ENCODE data around the gene GFPT1. TPM values are rescaled to one million over a fixed set of nuclear protein-coding genes. Genes with fewer than 3 reads are reported as not detected.

The GFPT1 gene
- total RNA-seq, 1 donor from 2014 or later: 126 TPM

DNA sequence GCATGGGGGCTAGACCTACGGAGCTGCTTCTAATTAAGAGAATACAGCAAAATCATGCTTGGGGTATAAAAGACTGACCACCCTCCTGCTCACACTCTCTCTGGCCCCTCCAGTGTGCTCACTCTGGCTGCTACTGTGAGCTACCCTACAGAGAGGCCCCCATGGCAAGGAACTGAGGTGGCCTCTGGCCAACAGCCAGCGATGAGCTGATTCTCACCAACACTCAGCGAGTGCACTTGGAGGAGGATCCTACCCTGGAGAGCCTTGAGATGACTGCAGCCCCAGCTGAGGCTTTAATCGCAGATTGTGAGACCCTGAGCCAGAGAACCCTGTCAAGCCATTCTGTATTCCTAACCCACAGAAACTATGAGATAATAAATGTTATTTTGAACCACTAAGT lies 88.2 kb downstream of the GFPT1 start:
- no peak overlapping the region for H3K4me3 ChIP-seq (ENCODE audit: insufficient read depth, low read depth, low read length)
- no peaks in the 10 kb centered on the region for H3K27me3 ChIP-seq (ENCODE audit: insufficient read depth, low read length)
- no peak overlapping the region for H3K4me3 Mint-ChIP-seq (ENCODE audit: unreplicated experiment)
- peak overlapping the region; percentile 71 for H3K4me2 ChIP-seq (ENCODE audit: low read length)
- peaks cover 4% of the 10 kb centered on the region for H3K9me3 Mint-ChIP-seq (ENCODE audit: unreplicated experiment)
- H3K27ac ChIP-seq (ENCODE audit: low read depth, low read length): no peak overlapping the region
- peaks cover 17% of the 10 kb centered on the region for H3K4me1 ChIP-seq (ENCODE audit: insufficient read depth, low read length)
- peaks cover 25% of the 10 kb centered on the region for H3K4me1 Mint-ChIP-seq (ENCODE audit: low read depth, unreplicated experiment)
- TF ChIP-seq EZH2 (IDR thresholded peaks at IDR 0.05; ENCODE audit: insufficient read depth, low read length): no peak
- TF ChIP-seq, protein P1, sequence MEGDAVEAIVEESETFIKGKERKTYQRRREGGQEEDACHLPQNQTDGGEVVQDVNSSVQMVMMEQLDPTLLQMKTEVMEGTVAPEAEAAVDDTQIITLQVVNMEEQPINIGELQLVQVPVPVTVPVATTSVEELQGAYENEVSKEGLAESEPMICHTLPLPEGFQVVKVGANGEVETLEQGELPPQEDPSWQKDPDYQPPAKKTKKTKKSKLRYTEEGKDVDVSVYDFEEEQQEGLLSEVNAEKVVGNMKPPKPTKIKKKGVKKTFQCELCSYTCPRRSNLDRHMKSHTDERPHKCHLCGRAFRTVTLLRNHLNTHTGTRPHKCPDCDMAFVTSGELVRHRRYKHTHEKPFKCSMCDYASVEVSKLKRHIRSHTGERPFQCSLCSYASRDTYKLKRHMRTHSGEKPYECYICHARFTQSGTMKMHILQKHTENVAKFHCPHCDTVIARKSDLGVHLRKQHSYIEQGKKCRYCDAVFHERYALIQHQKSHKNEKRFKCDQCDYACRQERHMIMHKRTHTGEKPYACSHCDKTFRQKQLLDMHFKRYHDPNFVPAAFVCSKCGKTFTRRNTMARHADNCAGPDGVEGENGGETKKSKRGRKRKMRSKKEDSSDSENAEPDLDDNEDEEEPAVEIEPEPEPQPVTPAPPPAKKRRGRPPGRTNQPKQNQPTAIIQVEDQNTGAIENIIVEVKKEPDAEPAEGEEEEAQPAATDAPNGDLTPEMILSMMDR (IDR thresholded peaks at IDR 0.05; ENCODE audit: insufficient read depth, low read depth, low read length): no peak
- FAIRE-seq: no peak
- H3K9ac ChIP-seq (ENCODE audit: low read length): peak overlapping the region; percentile 20
- H3K36me3 ChIP-seq (ENCODE audit: insufficient read depth, low read length): no peaks in the 10 kb centered on the region
- no peak overlapping the region for H2AFZ ChIP-seq (ENCODE audit: low read depth, low read length)
- H3K79me2 ChIP-seq (ENCODE audit: insufficient read depth, low read length): no peaks in the 10 kb centered on the region
- peaks cover 2% of the 10 kb centered on the region for H3K36me3 Mint-ChIP-seq (ENCODE audit: low read depth, unreplicated experiment)
- no peaks in the 10 kb centered on the region for H3K9me3 ChIP-seq (ENCODE audit: insufficient read depth, low read depth, low read length)
- no peaks in the 10 kb centered on the region for H4K20me1 ChIP-seq (ENCODE audit: insufficient read depth, low read length)
- H3K27ac Mint-ChIP-seq (ENCODE audit: unreplicated experiment): peak overlapping the region; percentile 78
- peaks cover 6% of the 10 kb centered on the region for H3K27me3 Mint-ChIP-seq (ENCODE audit: low read depth, unreplicated experiment)
- DNase-seq (ENCODE audit: low read depth): peak; percentile 32

DNA sequence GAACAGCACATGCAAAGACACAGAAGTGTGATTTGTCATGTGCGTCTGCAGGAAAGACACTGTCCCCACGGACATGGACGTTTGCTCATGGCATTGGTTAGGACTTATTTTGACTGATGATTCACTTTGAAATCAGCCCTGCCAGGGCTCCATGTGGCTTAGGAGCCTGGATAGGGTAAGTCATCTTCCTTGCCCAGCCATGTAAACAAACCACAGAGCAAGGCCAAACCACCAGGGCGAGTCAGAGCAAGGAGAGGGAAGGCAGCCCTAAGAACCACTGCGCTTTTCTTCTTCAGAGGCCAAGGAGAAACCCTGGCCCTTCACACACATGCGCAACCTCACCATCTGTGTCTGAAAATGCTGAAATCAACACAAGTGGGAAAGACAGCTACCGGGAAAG lies 88.8 kb downstream of the GFPT1 start:
- Histone ChIP-seq H3K36me3 (ENCODE audit: insufficient read depth, low read length) (no peaks in the 10 kb centered on the region), H2AFZ (ENCODE audit: low read depth, low read length) (no peak overlapping the region), H3K4me1 (ENCODE audit: insufficient read depth, low read length) (peaks cover 17% of the 10 kb centered on the region), H3K9me3 (ENCODE audit: insufficient read depth, low read depth, low read length) (no peaks in the 10 kb centered on the region), H3K4me2 (ENCODE audit: low read length) (peak overlapping the region; percentile 71), H3K4me3 (ENCODE audit: insufficient read depth, low read depth, low read length) (no peak overlapping the region), H3K27me3 (ENCODE audit: insufficient read depth, low read length) (no peaks in the 10 kb centered on the region), H3K27ac (ENCODE audit: low read depth, low read length) (peak overlapping the region; percentile 3), H3K79me2 (ENCODE audit: insufficient read depth, low read length) (no peaks in the 10 kb centered on the region), H4K20me1 (ENCODE audit: insufficient read depth, low read length) (no peaks in the 10 kb centered on the region), H3K9ac (ENCODE audit: low read length) (peak overlapping the region; percentile 20)
- no peak overlapping the region for H3K4me3 Mint-ChIP-seq (ENCODE audit: unreplicated experiment)
- H3K9me3 Mint-ChIP-seq (ENCODE audit: unreplicated experiment): peaks cover 2% of the 10 kb centered on the region
- peak; percentile 93 for DNase-seq (ENCODE audit: low read depth)
- no peak overlapping the region for H3K27ac Mint-ChIP-seq (ENCODE audit: unreplicated experiment)
- peak; percentile 92 for FAIRE-seq
- H3K27me3 Mint-ChIP-seq (ENCODE audit: low read depth, unreplicated experiment): peaks cover 6% of the 10 kb centered on the region
- peaks cover 2% of the 10 kb centered on the region for H3K36me3 Mint-ChIP-seq (ENCODE audit: low read depth, unreplicated experiment)
- H3K4me1 Mint-ChIP-seq (ENCODE audit: low read depth, unreplicated experiment): peaks cover 25% of the 10 kb centered on the region
- TF ChIP-seq, protein P1 (IDR thresholded peaks at IDR 0.05; ENCODE audit: insufficient read depth, low read depth, low read length): no peak
- TF ChIP-seq EZH2 (IDR thresholded peaks at IDR 0.05; ENCODE audit: insufficient read depth, low read length): no peak

DNA sequence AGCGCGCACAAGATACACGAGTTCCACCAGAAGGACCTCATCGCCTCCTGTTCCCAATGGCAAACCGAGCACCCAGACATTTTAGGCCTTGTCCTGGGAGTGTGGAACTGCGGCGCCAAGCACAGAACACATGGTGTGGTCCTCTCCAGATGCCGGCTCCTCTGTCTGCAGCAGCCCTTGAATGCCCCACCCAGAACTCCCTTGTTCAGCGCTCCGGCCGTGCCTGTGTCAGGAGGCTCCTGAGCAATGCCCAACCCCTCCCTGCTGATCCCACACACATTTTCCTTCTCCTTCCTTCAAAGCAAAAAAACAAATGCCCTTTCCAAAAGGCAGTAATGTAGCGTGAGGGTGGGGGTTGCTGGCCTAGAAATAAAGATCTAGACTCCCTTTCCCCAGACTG lies 89.8 kb downstream of the GFPT1 start:
- Histone ChIP-seq H3K79me2 (ENCODE audit: insufficient read depth, low read length) (no peaks in the 10 kb centered on the region), H3K4me3 (ENCODE audit: insufficient read depth, low read depth, low read length) (no peak overlapping the region), H3K27me3 (ENCODE audit: insufficient read depth, low read length) (no peaks in the 10 kb centered on the region), H3K36me3 (ENCODE audit: insufficient read depth, low read length) (no peaks in the 10 kb centered on the region), H2AFZ (ENCODE audit: low read depth, low read length) (no peak overlapping the region), H3K4me1 (ENCODE audit: insufficient read depth, low read length) (peaks cover 17% of the 10 kb centered on the region), H3K27ac (ENCODE audit: low read depth, low read length) (no peak overlapping the region), H3K4me2 (ENCODE audit: low read length) (no peak overlapping the region), H4K20me1 (ENCODE audit: insufficient read depth, low read length) (no peaks in the 10 kb centered on the region), H3K9me3 (ENCODE audit: insufficient read depth, low read depth, low read length) (no peaks in the 10 kb centered on the region), H3K9ac (ENCODE audit: low read length) (no peak overlapping the region)
- peaks cover 28% of the 10 kb centered on the region for H3K4me1 Mint-ChIP-seq (ENCODE audit: low read depth, unreplicated experiment)
- peaks cover 2% of the 10 kb centered on the region for H3K9me3 Mint-ChIP-seq (ENCODE audit: unreplicated experiment)
- peaks cover 6% of the 10 kb centered on the region for H3K27me3 Mint-ChIP-seq (ENCODE audit: low read depth, unreplicated experiment)
- peaks cover 2% of the 10 kb centered on the region for H3K36me3 Mint-ChIP-seq (ENCODE audit: low read depth, unreplicated experiment)
- FAIRE-seq: no peak
- no peak overlapping the region for H3K27ac Mint-ChIP-seq (ENCODE audit: unreplicated experiment)
- no peak for DNase-seq (ENCODE audit: low read depth)
- TF ChIP-seq, protein P1 (IDR thresholded peaks at IDR 0.05; ENCODE audit: insufficient read depth, low read depth, low read length): no peak
- no peak for TF ChIP-seq EZH2 (IDR thresholded peaks at IDR 0.05; ENCODE audit: insufficient read depth, low read length)
- no peak overlapping the region for H3K4me3 Mint-ChIP-seq (ENCODE audit: unreplicated experiment)

All from astrocyte (in vitro differentiated cells and primary cell).